NT2/D1 (cell line): ENCODE data around the gene MAMDC4.
A peak's percentile ranks its signal among the peaks of the same experiment; 100 is the strongest.

Experiments used
- DNase-seq: peaks from one replicate; pipeline ENCODE4 v3.0.0-alpha.2; 2011; ENCODE audit warnings: low read depth, low spot score
- H3K27me3 ChIP-seq: 2 replicates; pipeline ENCODE4 v1.6.0; 2011; ENCODE audit warnings: mild to moderate bottlenecking; ENCODE audit not compliant: insufficient read length, insufficient read depth
- H3K36me3 ChIP-seq: 2 replicates; pipeline ENCODE4 v1.6.1; 2011; ENCODE audit warnings: mild to moderate bottlenecking, low read length, mixed read lengths; ENCODE audit not compliant: insufficient read depth, insufficient read length
- H3K4me1 ChIP-seq: 2 replicates; pipeline ENCODE4 v1.5.1; 2011; ENCODE audit not compliant: insufficient read depth, insufficient read length
- H3K4me3 ChIP-seq: 2 replicates; pipeline ENCODE4 v1.5.1; 2011; ENCODE audit warnings: low read depth; ENCODE audit not compliant: insufficient read length
- H3K9ac ChIP-seq: 2 replicates; pipeline ENCODE4 v1.6.0; 2011; ENCODE audit warnings: low read depth; ENCODE audit not compliant: insufficient read length
- H3K9me3 ChIP-seq: 2 replicates; pipeline ENCODE4 v1.5.1; 2011; ENCODE audit warnings: mild to moderate bottlenecking, low read length; ENCODE audit not compliant: insufficient read depth
- SUZ12 ChIP-seq: IDR thresholded peaks from 2 replicates; pipeline ENCODE4 v1.6.1; 2011; ENCODE audit not compliant: insufficient read length, insufficient read depth; ENCODE audit errors: extremely low read depth
- YY1 ChIP-seq: IDR thresholded peaks from 2 replicates; pipeline ENCODE4 v1.6.1; 2011; ENCODE audit not compliant: insufficient read length, insufficient read depth
- ZNF274 ChIP-seq: IDR thresholded peaks from 2 replicates; pipeline ENCODE4 v1.6.1; 2011; ENCODE audit warnings: mild to moderate bottlenecking, low read depth, low read length

The MAMDC4 gene

GRCh38 chr9:136854113-136854841 lies 2.1 kb downstream of the MAMDC4 start:
- no peak overlapping the region for H3K9ac ChIP-seq
- peaks cover 52% of the 10 kb centered on the region for H3K4me1 ChIP-seq
- DNase-seq: no peak
- H3K4me3 ChIP-seq: no peak overlapping the region
- no peaks in the 10 kb centered on the region for H3K27me3 ChIP-seq
- peaks cover 68% of the 10 kb centered on the region for H3K36me3 ChIP-seq
- no peak for TF ChIP-seq ZNF274
- TF ChIP-seq SUZ12: no peak
- TF ChIP-seq YY1: no peak
- H3K9me3 ChIP-seq: no peaks in the 10 kb centered on the region

GRCh38 chr9:136854842-136855460 lies 2.8 kb downstream of the MAMDC4 start:
- Histone ChIP-seq H3K27me3 (no peaks in the 10 kb centered on the region), H3K9me3 (no peaks in the 10 kb centered on the region), H3K4me3 (no peak overlapping the region), H3K4me1 (peaks cover 52% of the 10 kb centered on the region), H3K36me3 (peaks cover 75% of the 10 kb centered on the region), H3K9ac (peak overlapping the region; percentile 42)
- TF ChIP-seq SUZ12: no peak
- no peak for TF ChIP-seq YY1
- no peak for TF ChIP-seq ZNF274
- no peak for DNase-seq

GRCh38 chr9:136855461-136856078 lies 3.4 kb downstream of the MAMDC4 start:
- Histone ChIP-seq H3K27me3 (no peaks in the 10 kb centered on the region), H3K36me3 (peaks cover 75% of the 10 kb centered on the region), H3K4me3 (no peak overlapping the region), H3K9ac (peak overlapping the region; percentile 42), H3K9me3 (no peaks in the 10 kb centered on the region), H3K4me1 (peaks cover 45% of the 10 kb centered on the region)
- TF ChIP-seq SUZ12: no peak
- TF ChIP-seq YY1: no peak
- TF ChIP-seq ZNF274: no peak
- DNase-seq: no peak

- no peak overlapping the region for H3K4me3 ChIP-seq
- peaks cover 75% of the 10 kb centered on the region for H3K36me3 ChIP-seq
- H3K4me1 ChIP-seq: peaks cover 43% of the 10 kb centered on the region
- TF ChIP-seq ZNF274 (no peak), YY1 (no peak), SUZ12 (no peak)
- peak overlapping the region; percentile 26 for H3K9ac ChIP-seq
- no peaks in the 10 kb centered on the region for H3K27me3 ChIP-seq
- H3K9me3 ChIP-seq: no peaks in the 10 kb centered on the region
- DNase-seq: no peak
These were observed 3.9 kb downstream of the MAMDC4 start for GRCh38 chr9:136856079-136856476.

GRCh38 chr9:136856541-136857141 lies 4.5 kb downstream of the MAMDC4 start:
- no peak overlapping the region for H3K4me3 ChIP-seq
- H3K9ac ChIP-seq: no peak overlapping the region
- DNase-seq: no peak
- no peaks in the 10 kb centered on the region for H3K27me3 ChIP-seq
- no peaks in the 10 kb centered on the region for H3K9me3 ChIP-seq
- peaks cover 41% of the 10 kb centered on the region for H3K4me1 ChIP-seq
- H3K36me3 ChIP-seq: peaks cover 75% of the 10 kb centered on the region
- no peak for TF ChIP-seq SUZ12
- no peak for TF ChIP-seq YY1
- no peak for TF ChIP-seq ZNF274

DNA sequence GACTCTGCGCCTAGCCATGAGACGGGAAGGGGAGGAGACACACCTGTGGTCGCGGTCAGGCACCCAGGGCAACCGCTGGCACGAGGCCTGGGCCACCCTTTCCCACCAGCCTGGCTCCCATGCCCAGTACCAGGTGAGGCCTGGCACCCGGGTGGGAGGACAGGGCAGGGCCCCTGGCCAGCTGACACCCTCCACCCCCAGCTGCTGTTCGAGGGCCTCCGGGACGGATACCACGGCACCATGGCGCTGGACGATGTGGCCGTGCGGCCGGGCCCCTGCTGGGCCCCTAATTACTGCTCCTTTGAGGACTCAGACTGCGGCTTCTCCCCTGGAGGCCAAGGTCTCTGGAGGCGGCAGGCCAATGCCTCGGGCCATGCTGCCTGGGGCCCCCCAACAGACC lies 5.0 kb downstream of the MAMDC4 start:
- no peak overlapping the region for H3K4me3 ChIP-seq
- TF ChIP-seq ZNF274 (no peak), YY1 (no peak), SUZ12 (no peak)
- no peak for DNase-seq
- H3K4me1 ChIP-seq: peaks cover 38% of the 10 kb centered on the region
- no peak overlapping the region for H3K9ac ChIP-seq
- H3K36me3 ChIP-seq: peaks cover 75% of the 10 kb centered on the region
- H3K9me3 ChIP-seq: no peaks in the 10 kb centered on the region
- H3K27me3 ChIP-seq: no peaks in the 10 kb centered on the region

DNA sequence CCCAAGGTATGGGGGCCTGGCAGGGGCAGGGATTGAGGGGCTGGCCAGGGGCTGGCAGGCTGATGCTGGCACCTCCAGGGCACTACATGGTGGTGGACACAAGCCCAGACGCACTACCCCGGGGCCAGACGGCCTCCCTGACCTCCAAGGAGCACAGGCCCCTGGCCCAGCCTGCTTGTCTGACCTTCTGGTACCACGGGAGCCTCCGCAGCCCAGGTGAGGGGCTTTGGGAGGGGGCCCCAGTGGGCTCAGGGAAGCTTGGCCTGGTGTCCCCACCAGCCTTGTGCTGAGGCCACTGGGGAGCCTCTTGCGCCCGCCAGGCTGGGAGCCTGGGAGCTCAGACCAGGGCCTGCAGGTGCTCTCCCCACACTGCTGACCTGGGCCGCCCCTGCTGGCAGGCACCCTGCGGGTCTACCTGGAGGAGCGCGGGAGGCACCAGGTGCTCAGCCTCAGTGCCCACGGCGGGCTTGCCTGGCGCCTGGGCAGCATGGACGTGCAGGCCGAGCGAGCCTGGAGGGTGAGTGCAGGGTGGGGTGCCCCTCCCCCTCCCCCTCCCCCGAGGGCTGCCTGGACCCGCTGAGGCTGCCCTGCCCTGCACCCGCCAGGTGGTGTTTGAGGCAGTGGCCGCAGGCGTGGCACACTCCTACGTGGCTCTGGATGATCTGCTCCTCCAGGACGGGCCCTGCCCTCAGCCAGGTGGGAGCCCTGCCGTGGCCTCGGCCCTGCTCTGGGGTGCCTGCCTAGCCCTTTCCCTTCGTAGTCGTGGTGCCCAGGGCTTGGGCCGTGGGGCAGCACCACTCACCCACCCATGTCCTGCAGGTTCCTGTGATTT lies 5.7 kb downstream of the MAMDC4 start:
- H3K27me3 ChIP-seq: no peaks in the 10 kb centered on the region
- H3K36me3 ChIP-seq: peaks cover 75% of the 10 kb centered on the region
- no peaks in the 10 kb centered on the region for H3K9me3 ChIP-seq
- no peak overlapping the region for H3K4me3 ChIP-seq
- H3K9ac ChIP-seq: peak overlapping the region; percentile 64
- H3K4me1 ChIP-seq: peaks cover 38% of the 10 kb centered on the region
- TF ChIP-seq ZNF274 (no peak), YY1 (no peak), SUZ12 (no peak)
- DNase-seq: no peak
